GM12878 (cell line): ENCODE results near the gene TBX10.

Experiments
- CHD2 ChIP-seq: IDR thresholded peaks from 2 replicates; pipeline ENCODE4 v1.6.1; 2011; ENCODE audit warnings: low read depth, low read length, improper control_type of control experiment, borderline replicate concordance
- CREM ChIP-seq: IDR thresholded peaks from 2 replicates; pipeline ENCODE4 v1.6.1; 2014; ENCODE audit warnings: antibody characterized with exemption, low read depth
- ZNF274 ChIP-seq: IDR thresholded peaks from one replicate; pipeline ENCODE4 v1.8.0; 2011; ENCODE audit not compliant: insufficient read length, insufficient read depth

DNA sequence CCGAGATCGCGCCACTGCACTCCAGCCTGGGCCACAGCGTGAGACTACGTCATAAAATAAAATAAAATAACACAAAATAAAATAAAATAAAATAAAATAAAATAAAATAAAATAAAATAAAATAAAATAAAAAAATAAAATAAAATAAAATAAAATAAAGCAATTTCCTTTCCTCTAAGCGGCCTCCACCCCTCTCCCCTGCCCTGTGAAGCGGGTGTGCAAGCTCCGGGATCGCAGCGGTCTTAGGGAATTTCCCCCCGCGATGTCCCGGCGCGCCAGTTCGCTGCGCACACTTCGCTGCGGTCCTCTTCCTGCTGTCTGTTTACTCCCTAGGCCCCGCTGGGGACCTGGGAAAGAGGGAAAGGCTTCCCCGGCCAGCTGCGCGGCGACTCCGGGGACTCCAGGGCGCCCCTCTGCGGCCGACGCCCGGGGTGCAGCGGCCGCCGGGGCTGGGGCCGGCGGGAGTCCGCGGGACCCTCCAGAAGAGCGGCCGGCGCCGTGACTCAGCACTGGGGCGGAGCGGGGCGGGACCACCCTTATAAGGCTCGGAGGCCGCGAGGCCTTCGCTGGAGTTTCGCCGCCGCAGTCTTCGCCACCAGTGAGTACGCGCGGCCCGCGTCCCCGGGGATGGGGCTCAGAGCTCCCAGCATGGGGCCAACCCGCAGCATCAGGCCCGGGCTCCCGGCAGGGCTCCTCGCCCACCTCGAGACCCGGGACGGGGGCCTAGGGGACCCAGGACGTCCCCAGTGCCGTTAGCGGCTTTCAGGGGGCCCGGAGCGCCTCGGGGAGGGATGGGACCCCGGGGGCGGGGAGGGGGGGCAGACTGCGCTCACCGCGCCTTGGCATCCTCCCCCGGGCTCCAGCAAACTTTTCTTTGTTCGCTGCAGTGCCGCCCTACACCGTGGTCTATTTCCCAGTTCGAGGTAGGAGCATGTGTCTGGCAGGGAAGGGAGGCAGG, 56.0 kb downstream of the TBX10 start, which contains the start of gene GSTP1:
- TF ChIP-seq CREM, result no peak; the same call in none of the 2 replicates
- peak; percentile 56; the same call in 1 of the 2 replicates for TF ChIP-seq CHD2
- no peak for TF ChIP-seq ZNF274
